ENCODE measurements around the gene SH2B3.

DNA sequence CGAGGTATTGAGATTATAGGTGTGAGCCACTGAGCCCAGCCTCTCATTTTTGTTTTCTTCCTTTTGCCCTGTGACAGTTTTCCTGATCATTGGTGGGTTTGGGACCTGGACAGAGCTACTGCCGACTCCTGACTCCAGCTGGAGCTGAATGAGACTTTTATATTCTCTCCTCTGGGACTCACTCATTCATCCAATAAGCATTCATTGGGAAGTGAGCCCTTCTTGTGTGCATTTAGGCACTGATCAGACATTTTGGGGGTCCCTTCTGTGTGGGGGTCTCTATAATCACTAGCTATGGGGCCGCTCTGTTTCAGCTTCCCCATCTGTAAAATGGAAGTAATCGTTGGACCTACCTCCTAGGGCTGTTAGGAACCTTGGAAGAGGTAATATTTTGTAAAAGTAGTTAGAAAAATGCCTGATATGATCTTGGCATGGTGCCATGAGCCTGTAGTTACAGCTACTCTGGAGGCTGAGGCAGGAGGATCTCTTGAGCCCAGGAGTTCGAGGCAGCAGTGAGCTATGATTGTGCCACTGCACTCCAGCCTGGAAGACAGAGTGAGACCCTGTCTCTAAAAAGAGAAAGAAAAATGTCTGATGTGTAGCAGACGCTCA lies 7.2 kb downstream of the SH2B3 start:
- TF ChIP-seq GATA2 (IDR thresholded peaks at IDR 0.05; ENCODE audit: low read depth, low read length) (no peak), GATA3 (IDR thresholded peaks at IDR 0.05; ENCODE audit: low read depth, low read length) (no peak)
